GM18519 (cell line): ENCODE data around the gene HMGN4.
A peak's percentile ranks its signal among the peaks of the same experiment; 100 is the strongest.
"Not testable (repeated sequence)": the region's sequence is repeated elsewhere in the genome, so short reads cannot be mapped to it uniquely, and the experiment has no call there.

ENCODE experiments used
- ATAC-seq: cut with Tn5 transposase; IDR thresholded peaks from one replicate; pipeline ENCODE4 v1.9.1; 2021; ENCODE audit warnings: mild to moderate bottlenecking, moderate library complexity; ENCODE audit not compliant: unreplicated experiment, low FRiP score

Gene HMGN4

GRCh38 chr6:26537846-26538571 is at the start of gene HMGN4:
Gene HMGN4 (plus strand): TSS chr6:26538366. CDS start chr6:26545207, 6,841 bp downstream.
- ATAC-seq, result peak; percentile 30

GRCh38 chr6:26489996-26490964 is 47.9 kb upstream of the HMGN4 start:
- ATAC-seq, result no peak

GRCh38 chr6:26491604-26492003 is 46.6 kb upstream of the HMGN4 start:
- ATAC-seq, result no peak

GRCh38 chr6:26493258-26493657 is 44.9 kb upstream of the HMGN4 start:
- ATAC-seq, result no peak

GRCh38 chr6:26494117-26494516 is 44.0 kb upstream of the HMGN4 start:
- no peak for ATAC-seq

- no peak for ATAC-seq
These were observed 42.9 kb upstream of the HMGN4 start for GRCh38 chr6:26495281-26495680.

- ATAC-seq, result no peak
These were observed 40.6 kb upstream of the HMGN4 start for GRCh38 chr6:26497610-26498009.

GRCh38 chr6:26500102-26500501 is 38.1 kb upstream of the HMGN4 start, which contains the start of gene BTN1A1:
Gene BTN1A1 (plus strand): TSS chr6:26500303. CDS start chr6:26501287, 984 bp downstream.
- ATAC-seq, result no peak

- no peak for ATAC-seq
These were observed 36.6 kb upstream of the HMGN4 start for GRCh38 chr6:26501482-26501986.

- ATAC-seq, result no peak
These were observed 36.0 kb upstream of the HMGN4 start for GRCh38 chr6:26502165-26502564.

- no peak for ATAC-seq
These were observed 35.5 kb upstream of the HMGN4 start for GRCh38 chr6:26502626-26503025.

- ATAC-seq, result no peak
These were observed 30.5 kb upstream of the HMGN4 start for GRCh38 chr6:26507658-26508057.

- not testable (repeated sequence) for ATAC-seq
These were observed 27.1 kb upstream of the HMGN4 start for GRCh38 chr6:26511033-26511432.

- ATAC-seq, result no peak
These were observed 23.2 kb upstream of the HMGN4 start for GRCh38 chr6:26514984-26515383.

GRCh38 chr6:26516481-26517427 is 21.4 kb upstream of the HMGN4 start:
- ATAC-seq, result no peak

- ATAC-seq, result no peak
These were observed 18.8 kb upstream of the HMGN4 start for GRCh38 chr6:26519359-26519758.

- ATAC-seq, result no peak
These were observed 17.8 kb upstream of the HMGN4 start for GRCh38 chr6:26520237-26520849.

- ATAC-seq, result no peak
These were observed 17.1 kb upstream of the HMGN4 start for GRCh38 chr6:26520850-26521599.
